HG02759 (cell line): ENCODE results near the gene CDKAL1.

ENCODE experiments used
- ATAC-seq: cut with Tn5 transposase; IDR thresholded peaks from one replicate; pipeline ENCODE4 v1.9.1; 2021; ENCODE audit warnings: mild to moderate bottlenecking, moderate library complexity; ENCODE audit not compliant: unreplicated experiment

The CDKAL1 gene

DNA sequence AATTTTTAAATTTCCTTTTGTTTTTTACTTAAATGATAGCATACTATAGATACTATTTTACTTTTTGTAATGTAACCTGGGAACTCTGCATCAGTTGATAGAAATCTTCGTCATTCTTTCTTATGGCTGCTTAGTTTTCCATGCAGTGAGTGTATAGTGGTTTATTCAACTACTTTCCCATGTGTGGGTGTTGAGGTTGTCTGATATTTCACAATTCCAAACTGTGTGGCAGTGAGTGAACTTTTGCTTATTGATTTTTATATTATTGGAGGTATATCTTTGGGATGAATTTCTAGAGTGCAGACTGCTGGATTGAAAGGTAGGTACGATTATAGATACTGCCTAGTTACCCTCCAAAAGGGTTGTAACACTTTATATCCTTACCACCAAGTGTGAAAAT, 136.5 kb downstream of the CDKAL1 start:
- no peak for ATAC-seq

DNA sequence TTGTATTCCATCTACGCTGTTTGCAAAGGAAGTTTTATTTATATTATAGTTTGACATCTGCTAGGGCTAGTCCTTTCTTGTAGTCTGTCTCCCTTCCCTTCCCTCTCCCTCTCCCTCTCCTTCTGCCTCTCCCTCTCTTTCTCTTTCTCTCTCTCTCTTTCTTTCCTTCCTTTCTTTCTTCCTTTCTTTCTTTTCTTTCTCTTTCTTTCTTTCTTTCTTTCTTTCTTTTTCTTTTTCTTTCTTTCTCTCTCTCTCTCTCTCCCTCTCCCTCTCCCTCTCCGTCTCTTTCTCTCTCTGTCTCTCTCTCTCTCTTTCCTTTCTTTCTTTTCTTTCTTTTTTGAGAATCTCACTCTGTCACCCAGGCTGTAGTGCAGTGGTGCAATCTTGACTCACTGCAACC, 137.8 kb downstream of the CDKAL1 start:
- ATAC-seq = no peak

DNA sequence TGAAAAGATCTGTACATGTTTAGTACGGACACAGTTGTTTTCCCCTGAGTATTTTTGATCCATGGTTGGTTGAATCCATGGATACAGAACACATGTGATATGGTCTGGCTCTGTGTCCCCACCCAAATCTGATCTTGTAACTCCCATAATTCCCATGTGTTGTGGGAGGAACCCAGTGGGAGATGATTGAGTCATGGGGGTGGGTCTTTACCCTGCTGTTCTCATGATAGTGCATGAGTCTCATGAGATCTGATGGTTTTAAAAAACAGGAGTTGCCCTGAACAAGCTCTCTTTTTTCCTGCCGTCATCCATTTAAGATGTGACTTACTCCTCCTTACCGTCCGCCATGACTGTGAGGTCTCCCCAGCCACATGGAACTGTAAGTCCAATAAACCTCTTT, 139.2 kb downstream of the CDKAL1 start:
- ATAC-seq = no peak

DNA sequence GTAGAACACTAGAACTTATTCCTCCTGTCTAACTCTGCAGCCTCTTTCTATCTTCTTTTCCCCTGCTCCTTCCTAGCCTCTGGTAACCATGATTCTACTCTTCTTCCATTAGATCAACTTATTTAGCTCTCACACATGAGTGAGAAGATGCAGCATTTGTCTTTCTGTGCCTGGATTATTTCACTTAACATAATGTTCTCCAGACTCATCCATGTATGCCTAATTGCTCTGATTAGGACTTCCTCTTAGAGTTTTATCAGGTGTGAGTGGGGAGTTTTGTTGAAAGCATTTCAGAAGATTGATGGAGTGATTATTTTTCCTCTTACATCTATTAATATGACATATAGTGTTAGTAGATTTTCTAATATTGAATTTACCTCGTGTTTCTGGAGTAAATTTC, 140.4 kb downstream of the CDKAL1 start:
- ATAC-seq = no peak

DNA sequence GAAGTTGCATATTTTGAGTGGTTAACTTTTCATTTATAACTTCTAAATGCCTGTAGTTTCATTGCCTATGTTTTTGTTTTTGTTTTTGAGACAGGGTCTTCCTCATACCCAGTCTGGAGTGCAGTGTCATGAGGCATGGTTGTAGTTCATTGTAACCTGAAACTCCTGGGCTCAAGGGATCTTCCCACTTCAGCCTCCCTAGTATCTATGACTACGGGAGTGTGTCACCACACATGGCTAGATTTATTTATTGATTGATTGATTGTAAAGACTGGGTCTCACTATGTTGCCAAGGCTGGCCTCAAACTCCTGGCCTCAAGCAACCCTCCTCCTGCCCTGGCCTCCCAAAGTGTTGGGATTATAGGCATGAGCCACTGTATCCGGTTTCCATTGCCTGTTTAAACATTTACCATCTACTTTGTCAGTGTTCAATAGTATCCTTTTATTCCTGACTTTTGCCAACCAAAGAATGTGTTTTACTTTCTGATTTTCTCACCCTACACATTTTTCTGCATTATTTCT, 144.6 kb downstream of the CDKAL1 start:
- ATAC-seq = no peak

DNA sequence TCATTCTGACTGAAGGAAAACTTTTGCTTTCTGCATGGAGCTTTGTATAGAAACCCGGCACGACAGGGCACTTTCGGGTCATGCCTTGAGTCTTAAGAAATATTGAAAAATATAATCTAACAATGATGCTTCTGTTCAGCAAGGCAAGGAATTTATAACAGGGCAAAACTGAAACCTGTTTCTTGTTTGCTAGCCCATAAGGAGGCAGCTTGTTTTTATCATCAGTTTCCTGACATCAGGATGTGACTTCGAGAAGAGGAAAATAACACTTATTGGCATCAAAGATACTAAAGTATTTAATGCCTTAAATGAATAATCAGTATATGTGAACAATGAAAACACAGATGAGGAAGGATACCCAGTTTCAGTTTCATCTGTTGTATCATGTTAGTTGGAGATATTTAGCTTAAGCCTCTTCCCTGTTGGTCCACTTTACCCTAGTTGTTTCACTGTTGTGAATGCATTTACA, 146.5 kb downstream of the CDKAL1 start:
- peak; percentile 80 for ATAC-seq

DNA sequence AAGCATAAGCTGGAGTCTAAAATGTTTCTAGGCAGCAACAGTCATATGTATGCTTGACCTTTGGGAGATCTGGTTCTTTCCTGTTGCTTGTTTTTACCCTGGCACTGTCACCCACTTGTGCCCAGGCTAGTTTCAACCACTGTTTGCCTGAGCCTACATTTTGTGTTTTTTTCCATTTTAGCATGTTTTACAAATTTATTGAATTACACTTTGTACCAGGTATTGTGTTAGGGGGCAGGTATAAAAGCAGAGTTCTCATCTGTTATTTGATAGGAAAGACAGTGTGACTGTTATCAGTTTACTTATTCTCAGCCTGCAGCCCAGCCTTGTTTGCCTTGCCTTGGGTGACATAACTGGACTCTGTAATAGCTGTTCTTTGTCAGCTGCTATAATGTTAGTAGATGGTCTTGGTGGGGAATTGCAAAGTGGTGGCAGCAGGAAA, 147.0 kb downstream of the CDKAL1 start:
- peak; percentile 59 for ATAC-seq

DNA sequence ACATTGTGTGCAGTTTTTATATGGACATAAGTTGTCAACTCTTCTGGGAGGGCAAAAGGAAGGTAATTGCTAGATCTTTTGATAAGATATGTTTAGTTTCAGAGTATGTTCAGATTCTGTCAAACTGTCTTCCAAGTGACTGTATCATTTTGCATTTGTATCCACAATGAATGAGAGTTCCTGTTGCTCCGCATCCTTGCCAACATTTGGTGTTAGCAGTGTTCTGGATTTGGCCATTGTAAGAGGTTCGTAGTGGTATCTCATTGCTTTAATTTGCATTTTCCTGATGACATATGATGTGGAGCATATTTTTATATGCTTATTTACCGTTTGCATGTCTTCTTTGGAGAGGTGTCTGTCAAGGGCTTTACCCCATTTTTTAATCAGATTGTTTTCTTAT, 150.2 kb downstream of the CDKAL1 start:
- no peak for ATAC-seq

DNA sequence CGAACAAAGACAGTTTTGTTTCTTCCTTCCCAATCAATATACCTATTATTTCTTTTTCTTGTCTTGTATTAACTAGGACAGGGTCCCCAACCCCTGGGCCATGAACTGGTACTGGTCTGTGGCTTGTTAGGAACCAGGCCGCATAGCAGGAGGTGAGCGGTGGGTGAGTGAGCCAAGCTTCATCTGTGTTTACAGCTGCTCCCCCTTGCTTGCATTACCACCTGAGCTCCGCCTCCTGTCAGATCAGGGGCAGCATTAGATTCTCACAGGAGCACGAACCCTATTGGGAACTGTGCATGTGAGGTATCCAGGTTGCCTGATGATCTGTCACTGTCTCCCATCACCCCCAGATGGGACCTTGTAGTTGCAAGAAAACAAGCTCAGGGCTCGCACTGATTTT, 151.9 kb downstream of the CDKAL1 start:
- no peak for ATAC-seq

DNA sequence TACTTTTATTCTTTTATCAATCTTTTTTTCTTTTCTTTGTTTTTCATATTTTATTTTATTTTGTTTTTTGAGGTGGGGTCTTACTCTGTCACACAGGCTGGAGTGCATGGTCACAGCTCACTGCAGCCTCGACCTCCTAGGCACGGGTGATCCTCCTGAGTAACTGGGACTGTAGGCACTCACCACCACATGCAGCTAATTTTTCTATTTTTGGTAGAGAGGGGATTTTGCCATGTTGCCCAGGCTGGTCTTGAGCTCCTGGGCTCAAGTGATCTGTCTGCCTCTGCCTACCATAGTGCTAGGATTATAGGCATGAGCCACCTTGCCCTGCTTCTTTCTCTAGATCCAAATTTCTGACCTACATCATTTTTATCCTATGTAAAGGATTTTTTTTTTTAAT, 153.2 kb downstream of the CDKAL1 start:
- ATAC-seq = peak; percentile 49

DNA sequence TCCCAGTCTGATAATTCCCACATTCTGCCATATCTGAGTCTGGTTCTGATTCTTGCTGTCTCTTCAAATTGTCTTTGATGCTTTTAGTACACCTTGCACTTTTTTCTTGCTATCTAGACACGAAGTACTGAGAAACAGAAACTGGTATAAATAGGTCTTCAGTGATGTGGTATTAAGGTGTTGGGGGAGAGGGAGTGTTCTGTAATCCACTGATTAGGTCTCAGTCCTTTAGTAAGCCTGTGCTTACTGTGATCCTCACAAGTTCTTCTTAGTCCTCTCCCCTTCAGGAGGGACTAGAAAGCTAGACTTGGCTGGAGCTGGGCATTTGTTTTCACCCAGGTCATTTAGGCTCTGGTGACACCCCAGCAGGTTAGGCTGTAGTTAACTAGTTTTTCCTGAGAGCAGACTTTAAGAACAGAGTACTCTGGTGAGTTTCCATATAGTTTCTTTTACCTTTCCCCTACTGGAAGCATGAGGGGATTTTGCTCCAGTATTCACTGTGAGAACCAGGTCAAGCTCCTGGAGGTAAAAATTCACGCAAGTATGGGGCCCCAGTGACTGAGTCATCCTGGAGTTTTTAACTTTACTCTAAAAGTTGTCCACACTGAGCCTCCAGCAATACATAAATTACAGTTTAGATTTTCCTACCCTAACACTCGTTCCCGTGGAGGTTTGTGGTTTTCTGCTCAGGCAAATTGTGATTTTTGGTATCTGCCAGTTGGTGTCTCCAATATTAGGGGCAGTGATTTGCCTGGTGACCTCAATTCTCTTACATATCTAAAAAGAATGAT, 154.6 kb downstream of the CDKAL1 start:
- peak; percentile 78 for ATAC-seq

DNA sequence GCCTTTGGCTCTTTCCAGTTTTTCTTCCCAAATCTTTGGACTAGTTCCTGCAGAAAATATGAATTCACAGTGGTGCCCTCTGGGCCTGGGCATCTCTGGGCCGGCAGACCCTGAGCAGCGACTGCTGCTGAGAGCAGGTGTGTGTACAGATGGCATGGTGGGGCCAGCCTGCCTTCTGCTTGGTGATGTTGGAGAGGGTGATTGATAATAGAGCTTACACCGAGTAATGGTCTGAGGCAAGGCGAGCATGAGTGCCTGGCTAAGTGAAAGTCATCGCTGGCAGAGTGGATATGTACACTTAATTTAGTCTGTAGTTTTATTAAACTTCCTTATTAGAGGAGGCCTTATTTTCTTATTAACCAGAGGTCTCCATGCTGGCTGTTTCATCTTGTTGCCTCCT, 156.9 kb downstream of the CDKAL1 start:
- ATAC-seq = no peak

DNA sequence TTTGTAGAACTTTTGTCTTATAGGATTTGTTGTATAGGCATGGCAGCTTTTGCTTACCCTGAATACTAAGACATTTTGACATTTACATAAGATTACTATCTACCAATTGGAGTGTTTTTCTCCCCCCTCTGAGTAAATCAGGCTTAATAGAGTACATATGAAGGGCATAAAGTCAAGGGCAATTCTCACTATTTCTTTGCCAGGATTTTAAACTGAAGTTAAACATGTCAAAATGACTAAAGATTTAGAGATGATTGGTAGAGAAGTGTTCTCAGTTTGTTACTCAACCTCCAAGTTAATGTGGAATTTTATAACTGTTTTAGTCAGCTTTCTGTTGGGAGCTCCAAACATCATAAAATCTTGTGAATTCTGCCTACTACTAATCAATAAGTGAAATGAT, 157.8 kb downstream of the CDKAL1 start:
- no peak for ATAC-seq

DNA sequence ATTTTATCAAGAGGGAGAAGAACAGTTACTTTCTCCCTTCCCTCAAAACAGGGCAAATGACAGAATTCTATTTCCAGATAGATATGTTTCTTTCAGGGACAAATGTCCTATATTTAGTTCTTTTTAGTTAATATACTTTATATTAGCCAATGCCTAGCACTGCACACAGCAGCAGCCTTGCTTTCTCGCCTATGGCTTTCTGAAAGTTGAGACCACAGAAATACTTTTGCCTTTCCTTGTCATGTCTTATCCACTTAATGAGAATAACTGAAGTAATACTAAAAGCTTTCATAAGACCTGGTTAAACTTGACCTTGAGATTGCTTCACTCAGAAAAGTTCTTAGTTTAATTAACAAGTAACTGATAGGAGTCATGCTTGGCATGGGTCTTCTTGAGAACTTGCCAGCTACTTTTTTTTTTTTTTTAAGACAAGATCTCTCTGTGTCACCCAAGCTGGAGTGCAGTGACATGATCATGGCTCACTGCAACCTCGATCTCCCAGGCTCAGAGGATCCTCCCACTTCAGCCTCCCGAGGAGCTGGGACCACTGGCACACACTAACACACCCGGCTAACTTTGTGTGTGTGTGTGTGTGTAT, 159.3 kb downstream of the CDKAL1 start:
- ATAC-seq = no peak

DNA sequence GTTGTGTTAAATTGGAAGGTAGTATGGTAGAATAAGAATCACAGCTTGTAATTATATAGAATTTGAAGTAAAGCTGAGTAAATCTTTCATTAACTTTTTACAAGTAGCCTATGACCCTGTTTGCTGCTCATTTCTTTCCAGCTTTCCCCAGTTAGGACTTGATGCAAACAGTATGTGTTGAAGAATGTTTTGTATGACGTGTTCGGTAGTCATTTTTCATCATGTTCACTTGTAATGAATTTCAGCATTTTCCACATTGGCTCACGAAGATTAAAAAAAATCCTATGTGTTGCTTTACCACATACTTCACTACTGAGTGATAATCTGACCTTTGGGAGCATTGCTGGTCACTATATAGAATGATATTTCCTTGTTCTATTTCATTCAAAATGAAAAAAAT, 162.4 kb downstream of the CDKAL1 start:
- ATAC-seq = no peak

DNA sequence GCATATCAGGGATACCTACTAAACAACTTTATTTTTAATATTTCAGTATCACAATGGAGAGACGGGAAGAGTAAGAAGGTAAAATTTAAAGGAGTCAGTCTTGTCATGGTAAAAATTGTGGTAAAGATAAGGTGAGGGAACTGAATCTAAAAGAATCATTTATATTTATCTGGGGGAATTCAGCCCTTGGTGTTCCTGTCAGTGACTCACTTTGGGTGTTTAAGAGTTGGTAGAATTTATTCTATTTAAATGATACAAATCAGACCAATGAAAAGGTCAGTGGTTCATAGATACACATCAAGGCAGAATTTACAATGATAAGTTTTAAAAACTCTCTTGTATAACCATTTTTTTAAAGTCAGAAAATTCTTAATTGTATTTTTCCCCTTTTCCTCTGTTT, 164.4 kb downstream of the CDKAL1 start:
- no peak for ATAC-seq

DNA sequence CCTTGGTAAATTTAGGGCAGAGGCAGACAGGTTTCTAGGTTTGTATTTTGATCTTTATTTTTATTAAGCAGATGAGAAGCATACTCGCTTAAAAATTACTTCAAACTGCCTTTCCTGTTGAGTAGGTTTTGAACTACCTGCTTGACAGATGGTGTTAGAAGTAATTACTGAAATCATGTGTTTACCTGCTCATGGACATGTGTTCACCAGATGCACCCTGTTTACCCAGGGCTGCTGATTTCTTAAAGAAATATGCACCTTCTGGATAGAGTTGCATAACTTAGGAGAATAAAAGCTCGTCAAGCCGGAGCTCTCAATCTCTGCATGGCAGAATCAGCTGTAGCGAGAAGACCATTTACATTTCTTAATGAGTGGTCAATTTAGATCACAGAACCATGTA, 165.1 kb downstream of the CDKAL1 start:
- no peak for ATAC-seq

DNA sequence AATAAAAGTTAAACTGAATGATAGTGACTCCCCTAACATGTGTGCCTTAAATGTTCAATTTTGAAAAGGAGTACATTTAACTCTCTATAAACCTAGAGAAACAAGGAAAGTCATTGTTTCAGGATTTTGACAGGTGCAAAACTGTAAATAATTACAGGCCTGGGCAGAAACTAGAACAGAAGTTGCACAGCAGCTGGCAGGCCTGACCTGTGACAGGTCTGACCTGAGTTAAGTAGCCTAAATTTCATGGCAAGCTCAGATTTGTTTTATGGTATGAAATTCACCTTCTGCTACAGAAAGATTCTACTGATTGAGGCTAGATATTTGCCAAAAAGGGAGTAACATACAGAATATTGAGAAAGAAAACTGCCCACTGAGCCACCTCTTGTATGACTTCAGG, 166.1 kb downstream of the CDKAL1 start:
- peak; percentile 70 for ATAC-seq

DNA sequence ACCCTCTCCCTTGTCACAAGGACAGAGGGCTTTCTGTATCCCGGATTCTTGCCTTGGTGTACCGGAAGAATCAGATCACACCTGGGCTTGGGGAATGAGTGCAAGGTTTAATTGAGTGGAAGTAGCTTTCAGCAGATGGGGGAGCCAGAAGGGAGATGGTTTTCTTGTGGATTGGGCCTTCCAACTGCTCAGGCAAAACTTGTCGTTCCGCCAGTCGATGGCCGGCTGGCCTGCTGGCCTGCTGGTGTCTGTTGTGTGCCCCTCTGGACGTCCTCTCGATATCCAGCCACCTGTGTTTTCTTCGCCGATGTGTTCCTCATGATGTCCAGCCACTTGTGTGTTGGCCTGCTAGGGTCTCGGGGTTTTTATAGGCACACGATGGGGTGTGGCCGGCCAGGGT, 168.1 kb downstream of the CDKAL1 start:
- no peak for ATAC-seq

DNA sequence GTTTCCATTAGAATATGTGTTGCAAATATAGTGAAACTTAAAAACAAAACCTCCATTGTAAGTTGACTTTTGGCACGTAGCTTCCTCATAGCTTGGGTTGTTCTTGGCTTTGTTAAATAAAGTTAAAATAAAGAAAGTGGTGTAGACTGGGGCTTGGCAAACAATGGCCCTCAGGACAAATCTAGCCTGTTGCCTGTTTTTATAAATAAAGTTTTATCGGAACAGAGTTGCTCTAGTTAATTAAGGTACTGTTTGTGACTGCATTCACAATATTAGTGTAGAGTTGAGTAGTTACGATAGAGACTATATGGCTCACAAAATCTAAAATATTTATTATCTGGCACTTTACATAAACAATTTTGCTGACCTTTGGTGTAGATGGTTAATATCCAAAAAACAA, 168.8 kb downstream of the CDKAL1 start:
- ATAC-seq = no peak

DNA sequence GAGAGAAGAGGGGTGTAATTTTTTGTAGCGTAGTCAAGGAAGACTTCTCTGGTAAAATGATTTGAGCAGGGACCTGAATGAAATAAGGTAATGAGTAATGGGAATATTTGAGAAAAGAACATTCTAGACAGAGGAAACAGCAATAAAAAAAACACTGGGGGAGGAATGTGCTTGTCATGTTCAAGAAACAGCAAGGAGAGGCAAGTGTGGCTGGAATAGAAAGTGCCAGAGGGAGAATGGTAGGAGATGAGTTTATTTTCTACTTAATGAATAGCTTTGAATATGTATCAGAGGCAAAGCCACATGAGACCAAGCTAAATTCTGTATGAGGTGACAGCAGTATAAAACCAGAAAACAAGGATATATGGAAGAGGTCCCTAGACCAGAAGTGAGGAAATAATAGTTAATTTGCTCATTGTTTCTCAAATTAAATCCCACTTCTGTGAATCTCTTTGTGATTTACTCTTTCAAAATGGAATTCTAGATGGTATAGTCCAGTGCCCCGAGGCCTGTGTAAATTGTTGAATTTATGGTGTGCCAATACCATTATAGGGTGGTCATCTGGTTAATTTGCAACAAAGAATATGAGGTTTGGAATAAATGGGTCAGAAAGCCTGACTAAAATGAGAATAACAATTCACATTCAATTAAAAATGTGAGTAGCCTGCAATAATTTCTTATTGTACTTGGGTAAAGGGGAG, 170.2 kb downstream of the CDKAL1 start:
- ATAC-seq = no peak

DNA sequence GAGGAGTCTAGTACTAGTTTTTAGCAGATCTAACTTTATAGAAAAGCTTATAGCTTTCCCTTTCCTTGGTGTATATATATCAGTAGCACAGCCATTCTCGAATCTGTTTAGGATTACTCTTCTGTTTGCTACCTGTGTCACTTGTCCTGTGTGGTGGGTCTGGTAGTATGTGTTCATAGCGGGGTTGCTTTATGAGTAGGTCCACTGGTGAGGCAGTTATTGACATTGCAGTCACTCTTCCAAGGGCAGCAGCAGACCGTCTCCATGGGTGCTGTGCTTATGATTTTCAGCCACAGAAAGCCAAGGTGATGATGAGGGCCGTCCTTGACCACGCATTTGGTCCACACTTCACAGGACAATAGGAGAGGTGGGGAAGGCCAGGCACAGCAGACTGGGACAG, 171.5 kb downstream of the CDKAL1 start:
- no peak for ATAC-seq
